ENCODE data around the gene BCORL1. TPM values are rescaled to one million over a fixed set of nuclear protein-coding genes. Genes with fewer than 3 reads are reported as not detected.

The BCORL1 gene
- total RNA-seq, 4 donors from 2014 or later, result 7.4 to 16.5 (median 11.5) TPM

- peaks cover 0 to 24% (median 0%) of the 10 kb centered on the region in 3 donors for H3K36me3 ChIP-seq
- no peaks in the 10 kb centered on the region for H3K27me3 ChIP-seq
- DNase-seq, result peak; percentile 75 to 94 (median 83)
- no peak overlapping the region for H3K4me3 ChIP-seq
- peak overlapping the region in 1 of 4 donors; percentile 34 for H3K27ac ChIP-seq
- no peaks in the 10 kb centered on the region for H3K9me3 ChIP-seq
- TF ChIP-seq CTCF (IDR thresholded peaks at IDR 0.05) (no peak), POLR2A (IDR thresholded peaks at IDR 0.05) (no peak)
- H3K4me1 ChIP-seq, result no peaks in the 10 kb centered on the region
These were observed 41.7 kb downstream of the BCORL1 start for GRCh38 chrX:130024127-130024526.

GRCh38 chrX:130025256-130025655 is 42.8 kb downstream of the BCORL1 start:
- no peak overlapping the region for H3K4me3 ChIP-seq
- H3K27me3 ChIP-seq, result no peaks in the 10 kb centered on the region
- no peak for DNase-seq
- no peak overlapping the region for H3K27ac ChIP-seq
- H3K9me3 ChIP-seq, result no peaks in the 10 kb centered on the region
- H3K36me3 ChIP-seq, result peaks cover 0 to 27% (median 0%) of the 10 kb centered on the region in 3 donors
- no peaks in the 10 kb centered on the region for H3K4me1 ChIP-seq
- TF ChIP-seq POLR2A (IDR thresholded peaks at IDR 0.05) (no peak), CTCF (IDR thresholded peaks at IDR 0.05) (no peak)

- Histone ChIP-seq H3K27ac (no peak overlapping the region), H3K4me1 (no peaks in the 10 kb centered on the region), H3K27me3 (no peaks in the 10 kb centered on the region), H3K9me3 (no peaks in the 10 kb centered on the region), H3K4me3 (no peak overlapping the region), H3K36me3 (peaks cover 0 to 27% (median 0%) of the 10 kb centered on the region in 3 donors)
- DNase-seq, result no peak
- no peak for TF ChIP-seq POLR2A (IDR thresholded peaks at IDR 0.05)
- no peak for TF ChIP-seq CTCF (IDR thresholded peaks at IDR 0.05)
These were observed 45.1 kb downstream of the BCORL1 start for GRCh38 chrX:130027569-130027968.

GRCh38 chrX:130028196-130028595 is 45.8 kb downstream of the BCORL1 start:
- peak; percentile 49 to 81 (median 61) for DNase-seq
- H3K9me3 ChIP-seq, result no peaks in the 10 kb centered on the region
- no peak overlapping the region for H3K4me3 ChIP-seq
- no peaks in the 10 kb centered on the region for H3K4me1 ChIP-seq
- TF ChIP-seq POLR2A (IDR thresholded peaks at IDR 0.05), result no peak
- TF ChIP-seq CTCF (IDR thresholded peaks at IDR 0.05), result peak; percentile 43 to 74 (median 62)
- no peak overlapping the region for H3K27ac ChIP-seq
- H3K27me3 ChIP-seq, result no peaks in the 10 kb centered on the region
- H3K36me3 ChIP-seq, result peaks cover 0 to 23% (median 0%) of the 10 kb centered on the region in 3 donors

- no peaks in the 10 kb centered on the region for H3K9me3 ChIP-seq
- no peaks in the 10 kb centered on the region for H3K4me1 ChIP-seq
- peaks cover 0 to 20% (median 0%) of the 10 kb centered on the region in 3 donors for H3K36me3 ChIP-seq
- H3K27ac ChIP-seq, result no peak overlapping the region
- H3K4me3 ChIP-seq, result no peak overlapping the region
- no peak for TF ChIP-seq POLR2A (IDR thresholded peaks at IDR 0.05)
- TF ChIP-seq CTCF (IDR thresholded peaks at IDR 0.05), result no peak
- no peaks in the 10 kb centered on the region for H3K27me3 ChIP-seq
- DNase-seq, result no peak
These were observed 48.4 kb downstream of the BCORL1 start for GRCh38 chrX:130030826-130031225.

GRCh38 chrX:130032552-130032951 is 50.1 kb downstream of the BCORL1 start:
- DNase-seq, result no peak
- no peaks in the 10 kb centered on the region for H3K9me3 ChIP-seq
- TF ChIP-seq CTCF (IDR thresholded peaks at IDR 0.05), result no peak
- no peak for TF ChIP-seq POLR2A (IDR thresholded peaks at IDR 0.05)
- no peak overlapping the region for H3K27ac ChIP-seq
- peaks cover 0 to 16% (median 0%) of the 10 kb centered on the region in 3 donors for H3K36me3 ChIP-seq
- H3K4me1 ChIP-seq, result no peaks in the 10 kb centered on the region
- H3K27me3 ChIP-seq, result no peaks in the 10 kb centered on the region
- H3K4me3 ChIP-seq, result no peak overlapping the region

Data from Peyer's patch (tissue), 4 donors.